OCI-LY3 (cell line): Measurements from ENCODE around the gene SPOCK1.

Source experiments
- CTCF ChIP-seq: fragments of 200-600, 300-600 bp; sonication (generic); IDR thresholded peaks from 2 replicates; pipeline ENCODE4 v1.5.1; 2014; ENCODE audit warnings: antibody characterized with exemption, low read length, low read depth
- EZH2phosphoT487 ChIP-seq: fragments of 200-600 bp; shearing (Covaris generic); IDR thresholded peaks from 2 replicates; pipeline ENCODE4 v1.6.1; 2018; ENCODE audit warnings: antibody characterized with exemption, mixed run types, low read depth

- no peak for TF ChIP-seq CTCF
- no peak for TF ChIP-seq EZH2phosphoT487
Observed at GRCh38 chr5:137309290-137309689, 189.8 kb downstream of the SPOCK1 start.
